Purkinje cell (primary cell): ENCODE results near the gene PRR14L. TPM values are rescaled to one million over a fixed set of nuclear protein-coding genes. Genes with fewer than 3 reads are reported as not detected.

Source experiments
- polyA plus RNA-seq: library from polyadenylated mRNA; unstranded; fragments of >200 nt; fragmentation: Nextera tagmentation; gene quantifications from 2 replicates; pipeline ENCODE4 v1.2.1, GENCODE V29; 2014

PRR14L gene
- polyA plus RNA-seq, result 10.4 and 19.3 TPM in 2 replicates

GRCh38 chr22:31749636-31750364 lies at the start of gene PRR14L:
Gene PRR14L (minus strand): TSS chr22:31750132. CDS start chr22:31738860, 11,272 bp downstream.

GRCh38 chr22:31753634-31754501 lies 3.9 kb upstream of the PRR14L start, which contains the start of gene DEPDC5:
Gene DEPDC5 (plus strand): TSS chr22:31754019. CDS start chr22:31754922, 903 bp downstream.

GRCh38 chr22:31661851-31662667 lies 87.9 kb downstream of the PRR14L start, which contains the start of gene PISD:
Gene PISD (minus strand): TSS chr22:31662215. CDS start chr22:31662208, 7 bp downstream.

Other genes with a start within 250 kb of the PRR14L start
- 19.7 and 24.9 TPM in 2 replicates for gene PISD, start 87.9 kb downstream of the PRR14L start, polyA plus RNA-seq
- 23.1 and 40.7 TPM in 2 replicates for gene DEPDC5, start 3.9 kb upstream of the PRR14L start, polyA plus RNA-seq
- gene YWHAH, start 194.4 kb upstream of the PRR14L start, polyA plus RNA-seq, result 3,631 and 4,487 TPM in 2 replicates